OCI-LY7 (cell line): ENCODE results near the gene SASH1. TPM values are rescaled to one million over a fixed set of nuclear protein-coding genes. Genes with fewer than 3 reads are reported as not detected.

Experiments
- BruUV-seq: library from RNA; stranded (reverse); fragments of 400-500 nt; replicated peaks from 2 replicates; lab custom pipeline; 2021; lab: Mats Ljungman, UMichigan
- CTCF ChIA-PET: fragments of 300-600 bp; sonication (Branson Sonifier 250); formaldehyde crosslinking; loops from one replicate; lab custom pipeline; 2022; ENCODE audit warnings: antibody characterized with exemption; ENCODE audit not compliant: unreplicated experiment; lab: Charles Lee
- POLR2A ChIA-PET: fragments of 300-600 bp; sonication (Branson Sonifier 250); formaldehyde crosslinking; loops from one replicate; lab custom pipeline; 2022; ENCODE audit warnings: antibody characterized with exemption; lab: Charles Lee
- DNase-seq: peaks from one replicate; pipeline ENCODE4 v3.0.0-alpha.2; 2015; ENCODE audit warnings: low spot score
- H2AFZ ChIP-seq: fragments of 200-600 bp; sonication (generic), shearing (Covaris generic); 2 replicates; pipeline ENCODE4 v1.6.1; 2014; ENCODE audit warnings: mild to moderate bottlenecking, antibody characterized with exemption, low read length, moderate library complexity
- H3K27ac ChIP-seq: fragments of 200-600 bp; sonication (generic); 2 replicates; pipeline ENCODE4 v1.5.1; 2014; ENCODE audit warnings: mixed run types, low read depth, mild to moderate bottlenecking, moderate library complexity, low read length, inconsistent platforms; ENCODE audit not compliant: poor library complexity, severe bottlenecking
- H3K36me3 ChIP-seq: fragments of 200-600 bp; sonication (generic); 2 replicates; pipeline ENCODE4 v1.6.1; 2014; ENCODE audit warnings: mild to moderate bottlenecking, antibody characterized with exemption, low read length, moderate library complexity, mixed read lengths; ENCODE audit not compliant: insufficient read depth
- H3K4me1 ChIP-seq: fragments of 200-600 bp; sonication (generic); 2 replicates; pipeline ENCODE4 v1.5.1; 2014; ENCODE audit warnings: mild to moderate bottlenecking, low read length; ENCODE audit not compliant: insufficient read depth, poor library complexity, severe bottlenecking
- H3K4me2 ChIP-seq: fragments of 200-600 bp; sonication (generic); 2 replicates; pipeline ENCODE4 v1.6.1; 2014; ENCODE audit warnings: mild to moderate bottlenecking, low read length
- H3K4me3 ChIP-seq: fragments of 200-600 bp; sonication (generic); 2 replicates; pipeline ENCODE4 v1.5.1; 2014; ENCODE audit warnings: mild to moderate bottlenecking, low read depth, low read length; ENCODE audit not compliant: poor library complexity, severe bottlenecking
- H3K79me2 ChIP-seq: fragments of 200-600 bp; sonication (generic); 2 replicates; pipeline ENCODE4 v1.6.1; 2016; ENCODE audit warnings: low read depth, mild to moderate bottlenecking, low read length, moderate library complexity, mixed read lengths; ENCODE audit not compliant: insufficient read depth
- H3K9me2 ChIP-seq: fragments of 200-600 bp; sonication (generic); 2 replicates; pipeline ENCODE4 v1.6.1; 2016; ENCODE audit warnings: mild to moderate bottlenecking, low read length, mixed read lengths; ENCODE audit not compliant: insufficient read depth
- H3K9me3 ChIP-seq: fragments of 200-600 bp; sonication (generic); 2 replicates; pipeline ENCODE4 v1.6.1; 2014; ENCODE audit warnings: mild to moderate bottlenecking, mixed run types, low read length, mixed read lengths
- H4K20me1 ChIP-seq: fragments of 200-600 bp; sonication (generic); 2 replicates; pipeline ENCODE4 v1.6.1; 2014; ENCODE audit warnings: mild to moderate bottlenecking, antibody characterized with exemption, low read length, moderate library complexity, mixed read lengths; ENCODE audit not compliant: insufficient read depth
- CTCF ChIP-seq: fragments of 200-600 bp; sonication (generic); conservative IDR thresholded peaks from 2 replicates; pipeline ENCODE4 v1.5.1; 2014; ENCODE audit warnings: mild to moderate bottlenecking, antibody characterized with exemption, low read length, moderate library complexity, mixed read lengths
- EZH2phosphoT487 ChIP-seq: fragments of 200-600 bp; sonication (generic); IDR thresholded peaks from 2 replicates; pipeline ENCODE4 v1.6.1; 2018; ENCODE audit warnings: low read depth, borderline replicate concordance, mild to moderate bottlenecking, mixed run types, antibody characterized with exemption, low read length, moderate library complexity, mixed read lengths
- intact Hi-C: fragments of 100-400 bp; cut with micrococcal nuclease; formaldehyde crosslinking; loops from one replicate; pipeline ENCODE4 v1.10.0; 2022; ENCODE audit not compliant: unreplicated experiment
- total RNA-seq, 2 experiments: library from RNA; depleted of rRNA in 1 of 2; stranded (reverse); fragments of >200 nt in 1 of 2; shearing (Covaris generic) in 1 of 2; gene quantifications; 2 replicates each; pipeline ENCODE4 v1.2.3, GENCODE V29; 2014 to 2022

SASH1 gene
- total RNA-seq, 2 experiments from 2014 or later = not detected

- DNase-seq = no peak
- H2AFZ ChIP-seq = no peak overlapping the region
- no TSS peak for BruUV-seq
- ChIA-PET POLR2A (no interaction called here), CTCF (no interaction called here)
- no peaks in the 10 kb centered on the region for H3K9me3 ChIP-seq
- H3K4me3 ChIP-seq = no peak overlapping the region
- H3K9me2 ChIP-seq = no peaks in the 10 kb centered on the region
- no peaks in the 10 kb centered on the region for H3K79me2 ChIP-seq
- H3K4me2 ChIP-seq = no peak overlapping the region
- H3K36me3 ChIP-seq = no peaks in the 10 kb centered on the region
- no peak for TF ChIP-seq CTCF
- no peak for TF ChIP-seq EZH2phosphoT487
- intact Hi-C loops = no loop called here
- no peaks in the 10 kb centered on the region for H4K20me1 ChIP-seq
- H3K4me1 ChIP-seq = no peaks in the 10 kb centered on the region
- H3K27ac ChIP-seq = no peak overlapping the region
Measured at GRCh38 chr6:148565930-148566663, 223.5 kb downstream of the SASH1 start.

- POLR2A ChIA-PET = interaction anchor here (0.8 kb wide), 1 partner anchor 72 kb away, joined by 3 read pairs; no protein-coding TSS in a partner anchor
- H4K20me1 ChIP-seq = no peaks in the 10 kb centered on the region
- no peaks in the 10 kb centered on the region for H3K9me2 ChIP-seq
- no peaks in the 10 kb centered on the region for H3K4me1 ChIP-seq
- H3K27ac ChIP-seq = no peak overlapping the region
- no peak for DNase-seq
- no peak overlapping the region for H3K4me2 ChIP-seq
- BruUV-seq = no TSS peak
- H3K9me3 ChIP-seq = no peaks in the 10 kb centered on the region
- no peak overlapping the region for H2AFZ ChIP-seq
- CTCF ChIA-PET = no interaction called here
- intact Hi-C loops = no loop called here
- H3K4me3 ChIP-seq = no peak overlapping the region
- TF ChIP-seq EZH2phosphoT487 (no peak), CTCF (no peak)
- no peaks in the 10 kb centered on the region for H3K36me3 ChIP-seq
- no peaks in the 10 kb centered on the region for H3K79me2 ChIP-seq
Measured at GRCh38 chr6:148566664-148567350, 224.2 kb downstream of the SASH1 start.

- Histone ChIP-seq H3K36me3 (no peaks in the 10 kb centered on the region), H3K4me2 (no peak overlapping the region), H3K27ac (no peak overlapping the region), H3K4me1 (no peaks in the 10 kb centered on the region), H2AFZ (no peak overlapping the region), H3K4me3 (no peak overlapping the region), H3K9me2 (no peaks in the 10 kb centered on the region), H3K9me3 (no peaks in the 10 kb centered on the region), H4K20me1 (no peaks in the 10 kb centered on the region), H3K79me2 (no peaks in the 10 kb centered on the region)
- ChIA-PET CTCF (no interaction called here), POLR2A (no interaction called here)
- intact Hi-C loops = no loop called here
- no peak for TF ChIP-seq CTCF
- no peak for DNase-seq
- BruUV-seq = no TSS peak
Measured at GRCh38 chr6:148570456-148570855, 227.8 kb downstream of the SASH1 start.
